Activated naive CD8-positive, alpha-beta T cell treated with anti-CD3 and anti-CD28 coated beads, Interleukin-2, amount 50 U/mL, for 24 hours (primary cell): Measurements from ENCODE around the gene SLC31A1.

Experiments
- ATAC-seq: fragments of 150-1000 bp; cut with Tn5 transposase; one replicate; pipeline ENCODE4 v1.10.0; 2021
- DNase-seq: peaks from one replicate; pipeline ENCODE4 v3.0.0; 2021
- H3K27ac Mint-ChIP-seq: one replicate; pipeline ENCODE4 v1.8.0; 2021; ENCODE audit warnings: mild to moderate bottlenecking, mixed read lengths
- H3K27me3 Mint-ChIP-seq: one replicate; pipeline ENCODE4 v1.8.0; 2021; ENCODE audit warnings: mixed read lengths
- H3K36me3 Mint-ChIP-seq: one replicate; pipeline ENCODE4 v1.8.0; 2021; ENCODE audit warnings: low read depth, mixed read lengths
- H3K4me1 Mint-ChIP-seq: one replicate; pipeline ENCODE4 v1.8.0; 2021; ENCODE audit warnings: mixed read lengths
- H3K4me3 Mint-ChIP-seq: one replicate; pipeline ENCODE4 v1.8.0; 2021; ENCODE audit warnings: mild to moderate bottlenecking, moderate library complexity, mixed read lengths
- H3K9me3 Mint-ChIP-seq: one replicate; pipeline ENCODE4 v1.8.0; 2021; ENCODE audit warnings: mixed read lengths

SLC31A1 gene

GRCh38 chr9:113296796-113297558 lies 75.6 kb downstream of the SLC31A1 start:
- peaks cover 9% of the 10 kb centered on the region for H3K36me3 Mint-ChIP-seq

GRCh38 chr9:113298311-113298710 lies 77.0 kb downstream of the SLC31A1 start:
- no peaks in the 10 kb centered on the region for H3K4me1 Mint-ChIP-seq
- H3K27ac Mint-ChIP-seq: no peak overlapping the region
- no peaks in the 10 kb centered on the region for H3K27me3 Mint-ChIP-seq

More at GRCh38 chr9:113296796-113297558, 75.6 kb downstream of the SLC31A1 start:
- DNase-seq (no peak), ATAC-seq (no peak)
- no peaks in the 10 kb centered on the region for H3K27me3 Mint-ChIP-seq
- no peaks in the 10 kb centered on the region for H3K9me3 Mint-ChIP-seq
- no peak overlapping the region for H3K27ac Mint-ChIP-seq
- no peak overlapping the region for H3K4me3 Mint-ChIP-seq
- no peaks in the 10 kb centered on the region for H3K4me1 Mint-ChIP-seq

GRCh38 chr9:113298924-113299770 lies 77.8 kb downstream of the SLC31A1 start:
- Mint-ChIP-seq H3K27me3 (no peaks in the 10 kb centered on the region), H3K27ac (no peak overlapping the region), H3K4me3 (no peak overlapping the region), H3K9me3 (no peaks in the 10 kb centered on the region), H3K4me1 (no peaks in the 10 kb centered on the region), H3K36me3 (no peaks in the 10 kb centered on the region)
- ATAC-seq (no peak), DNase-seq (no peak)

More at GRCh38 chr9:113298311-113298710, 77.0 kb downstream of the SLC31A1 start:
- ATAC-seq (no peak), DNase-seq (no peak)
- Mint-ChIP-seq H3K9me3 (no peaks in the 10 kb centered on the region), H3K36me3 (peaks cover 3% of the 10 kb centered on the region), H3K4me3 (no peak overlapping the region)

GRCh38 chr9:113299800-113300292 lies 78.5 kb downstream of the SLC31A1 start:
- ATAC-seq (no peak), DNase-seq (no peak)
- H3K9me3 Mint-ChIP-seq: no peaks in the 10 kb centered on the region
- H3K27me3 Mint-ChIP-seq: no peaks in the 10 kb centered on the region
- no peaks in the 10 kb centered on the region for H3K4me1 Mint-ChIP-seq
- H3K27ac Mint-ChIP-seq: no peak overlapping the region
- no peak overlapping the region for H3K4me3 Mint-ChIP-seq
- no peaks in the 10 kb centered on the region for H3K36me3 Mint-ChIP-seq

GRCh38 chr9:113301548-113301947 lies 80.2 kb downstream of the SLC31A1 start:
- Mint-ChIP-seq H3K36me3 (no peaks in the 10 kb centered on the region), H3K27ac (no peak overlapping the region), H3K27me3 (no peaks in the 10 kb centered on the region), H3K9me3 (no peaks in the 10 kb centered on the region), H3K4me3 (no peak overlapping the region), H3K4me1 (no peaks in the 10 kb centered on the region)
- DNase-seq: no peak
- no peak for ATAC-seq

- no peak for ATAC-seq
These were observed 81.6 kb downstream of the SLC31A1 start, which contains the start of gene RNF183 for GRCh38 chr9:113302792-113303418. TSS of gene RNF183 (minus strand) at chr9:113303376. CDS start at chr9:113298184, 5,192 bp downstream.

GRCh38 chr9:113306566-113306965 lies 85.2 kb downstream of the SLC31A1 start:
- ATAC-seq (no peak), DNase-seq (no peak)
- Mint-ChIP-seq H3K9me3 (no peaks in the 10 kb centered on the region), H3K4me1 (no peaks in the 10 kb centered on the region), H3K4me3 (no peak overlapping the region), H3K27me3 (no peaks in the 10 kb centered on the region), H3K36me3 (no peaks in the 10 kb centered on the region), H3K27ac (no peak overlapping the region)

More at GRCh38 chr9:113302792-113303418, 81.6 kb downstream of the SLC31A1 start, which contains the start of gene RNF183:
- no peak within 1 kb of the TSS for H3K27ac Mint-ChIP-seq
- H3K9me3 Mint-ChIP-seq: no peaks in the 10 kb centered on the region
- no peaks in the 10 kb centered on the region for H3K4me1 Mint-ChIP-seq
- H3K27me3 Mint-ChIP-seq: no peaks in the 10 kb centered on the region
- no peak within 1 kb of the TSS for H3K4me3 Mint-ChIP-seq
- H3K36me3 Mint-ChIP-seq: no peaks in the 10 kb centered on the region
- DNase-seq: no peak

GRCh38 chr9:113307396-113307975 lies 86.1 kb downstream of the SLC31A1 start:
- Mint-ChIP-seq H3K4me3 (no peak overlapping the region), H3K9me3 (no peaks in the 10 kb centered on the region), H3K4me1 (no peaks in the 10 kb centered on the region), H3K36me3 (no peaks in the 10 kb centered on the region), H3K27ac (no peak overlapping the region), H3K27me3 (no peaks in the 10 kb centered on the region)
- ATAC-seq (no peak), DNase-seq (no peak)

- H3K27ac Mint-ChIP-seq: no peak overlapping the region
- DNase-seq (peak; percentile 15), ATAC-seq (no peak)
- H3K4me3 Mint-ChIP-seq: no peak overlapping the region
- H3K4me1 Mint-ChIP-seq: no peaks in the 10 kb centered on the region
- H3K27me3 Mint-ChIP-seq: no peaks in the 10 kb centered on the region
- H3K36me3 Mint-ChIP-seq: no peaks in the 10 kb centered on the region
- H3K9me3 Mint-ChIP-seq: no peaks in the 10 kb centered on the region
These were observed 88.0 kb downstream of the SLC31A1 start for GRCh38 chr9:113309204-113309813.

GRCh38 chr9:113310538-113310937 lies 89.2 kb downstream of the SLC31A1 start:
- Mint-ChIP-seq H3K27ac (no peak overlapping the region), H3K4me3 (no peak overlapping the region), H3K4me1 (no peaks in the 10 kb centered on the region), H3K27me3 (no peaks in the 10 kb centered on the region), H3K9me3 (no peaks in the 10 kb centered on the region), H3K36me3 (no peaks in the 10 kb centered on the region)
- ATAC-seq (no peak), DNase-seq (no peak)

GRCh38 chr9:113311961-113312360 lies 90.6 kb downstream of the SLC31A1 start:
- ATAC-seq (no peak), DNase-seq (no peak)
- Mint-ChIP-seq H3K36me3 (no peaks in the 10 kb centered on the region), H3K27ac (no peak overlapping the region), H3K27me3 (no peaks in the 10 kb centered on the region), H3K9me3 (no peaks in the 10 kb centered on the region), H3K4me3 (no peak overlapping the region), H3K4me1 (no peaks in the 10 kb centered on the region)

- H3K9me3 Mint-ChIP-seq: no peaks in the 10 kb centered on the region
- H3K27me3 Mint-ChIP-seq: no peaks in the 10 kb centered on the region
- H3K4me3 Mint-ChIP-seq: no peak overlapping the region
- ATAC-seq (no peak), DNase-seq (no peak)
- no peak overlapping the region for H3K27ac Mint-ChIP-seq
- no peaks in the 10 kb centered on the region for H3K36me3 Mint-ChIP-seq
- no peaks in the 10 kb centered on the region for H3K4me1 Mint-ChIP-seq
These were observed 91.9 kb downstream of the SLC31A1 start for GRCh38 chr9:113313261-113313660.
